A549 (cell line): ENCODE measurements around the gene CIBAR2. TPM values are rescaled to one million over a fixed set of nuclear protein-coding genes. Genes with fewer than 3 reads are reported as not detected.

ENCODE experiments used
- ATAC-seq, 2 experiments: fragments of 200-7000 bp in 1 of 2; fragments of >200 bp in 1 of 2; cut with Nextera tagmentation in 1 of 2; cut with Tn5 transposase in 1 of 2; 3 replicates each; pipeline versions ENCODE4 v1.8.0 to v1.9.1; 2018 to 2020; ENCODE audit warnings: mild to moderate bottlenecking in 1 of 2, moderate library complexity in 1 of 2
- CTCF ChIA-PET: fragments of 300-600 bp; sonication (Branson Sonifier 250); formaldehyde crosslinking; extraction: SDS; loops from one replicate; lab custom pipeline; 2021; ENCODE audit warnings: antibody characterized with exemption, inconsistent platforms; lab: Yijun Ruan, JAX
- POLR2A ChIA-PET: fragments of 350-600 bp; formaldehyde crosslinking; extraction: SDS; loops from one replicate; lab custom pipeline; 2021; ENCODE audit warnings: antibody characterized with exemption, inconsistent platforms; lab: Yijun Ruan, JAX
- DNase-seq, 2 experiments: peaks; one replicate each; pipeline versions ENCODE4 v3.0.0 to v3.0.0-alpha.2; 2011 to 2016; ENCODE audit warnings: low read depth in 1 of 2, low spot score in 1 of 2
- FAIRE-seq: peaks from 2 replicates; lab custom pipeline; 2011; peaks lifted over from hg19 to GRCh38; lab: Jason Lieb, UNC
- H3K27ac ChIP-seq, 2 experiments: fragments of >200 bp; sonication (Bioruptor Twin); formaldehyde crosslinking; 3 replicates each; pipeline ENCODE4 v1.5.1; 2016 to 2017
- H3K4me1 ChIP-seq: fragments of >200 bp; sonication (Bioruptor Twin); formaldehyde crosslinking; 3 replicates; pipeline ENCODE4 v1.6.1; 2016
- H3K4me2 ChIP-seq: fragments of >200 bp; sonication (Bioruptor Twin); formaldehyde crosslinking; 3 replicates; pipeline ENCODE4 v1.6.1; 2016
- H3K4me3 ChIP-seq: fragments of >200 bp; sonication (Bioruptor Twin); formaldehyde crosslinking; 3 replicates; pipeline ENCODE4 v1.5.1; 2016
- H3K9me3 ChIP-seq: fragments of >200 bp; sonication (Bioruptor Twin); formaldehyde crosslinking; 3 replicates; pipeline ENCODE4 v1.6.1; 2016
- BHLHE40 ChIP-seq: IDR thresholded peaks from 2 replicates; pipeline ENCODE4 v1.6.1; 2012; ENCODE audit warnings: low read depth, low read length, inconsistent platforms
- CBX8 ChIP-seq: fragments of 200-600 bp; sonication (generic); IDR thresholded peaks from 2 replicates; pipeline ENCODE4 v1.6.1; 2016
- E2F6 ChIP-seq: IDR thresholded peaks from 2 replicates; pipeline ENCODE4 v1.6.1; 2012; ENCODE audit warnings: low read depth, borderline replicate concordance
- EP300 ChIP-seq, 2 experiments: fragments of >200 bp; sonication (Bioruptor Twin); formaldehyde crosslinking; IDR thresholded peaks; 2 replicates in 1 of 2; 3 replicates in 1 of 2; pipeline ENCODE4 v1.6.1; 2016 to 2017
- ESRRA ChIP-seq: fragments of 150-350 bp; IDR thresholded peaks from 2 replicates; pipeline ENCODE4 v1.6.1; 2014; ENCODE audit warnings: mild to moderate bottlenecking, low read length, borderline replicate concordance
- HDAC2 ChIP-seq: fragments of 200-600 bp; sonication (generic); IDR thresholded peaks from 2 replicates; pipeline ENCODE4 v1.6.1; 2016
- HMGXB4 ChIP-seq: fragments of 250-450 bp; sonication (Bioruptor Pico); IDR thresholded peaks from 2 replicates; pipeline ENCODE4 v1.5.0; 2021; ENCODE audit warnings: mild to moderate bottlenecking, moderate library complexity, borderline replicate concordance
- HOXA7 ChIP-seq: fragments of 250-450 bp; sonication (Bioruptor Pico); IDR thresholded peaks from 2 replicates; pipeline ENCODE4 v1.5.0; 2020; ENCODE audit warnings: mild to moderate bottlenecking, moderate library complexity
- HOXB13 ChIP-seq: fragments of 250-450 bp; sonication (Bioruptor Pico); IDR thresholded peaks from 2 replicates; pipeline ENCODE4 v1.5.0; 2020; ENCODE audit warnings: low read depth, mild to moderate bottlenecking, moderate library complexity
- HOXB5 ChIP-seq: fragments of 250-450 bp; sonication (Bioruptor Pico); IDR thresholded peaks from 2 replicates; pipeline ENCODE4 v1.5.0; 2020; ENCODE audit warnings: mild to moderate bottlenecking, moderate library complexity
- JUN ChIP-seq, 2 experiments: fragments of >200 bp; sonication (Bioruptor Twin); formaldehyde crosslinking; IDR thresholded peaks; 2 replicates in 1 of 2; 3 replicates in 1 of 2; pipeline ENCODE4 v1.6.1; 2016 to 2017
- JUNB ChIP-seq: fragments of >200 bp; sonication (Bioruptor Twin); formaldehyde crosslinking; IDR thresholded peaks from 2 replicates; pipeline ENCODE4 v1.6.1; 2016
- KDM1A ChIP-seq: fragments of 200-600 bp; sonication (generic); IDR thresholded peaks from 2 replicates; pipeline ENCODE4 v1.6.1; 2016; ENCODE audit warnings: low read depth, mild to moderate bottlenecking
- KDM5A ChIP-seq: fragments of 200-600 bp; sonication (generic); IDR thresholded peaks from 2 replicates; pipeline ENCODE4 v1.6.1; 2016; ENCODE audit warnings: antibody characterized with exemption, mild to moderate bottlenecking
- NR3C1 ChIP-seq: fragments of >200 bp; sonication (Bioruptor Twin); formaldehyde crosslinking; IDR thresholded peaks from 3 replicates; pipeline ENCODE4 v1.6.1; 2017
- PHF8 ChIP-seq: fragments of 200-600 bp; sonication (generic); IDR thresholded peaks from 2 replicates; pipeline ENCODE4 v1.6.1; 2016; ENCODE audit warnings: low read depth, mild to moderate bottlenecking, antibody characterized with exemption, moderate library complexity, borderline replicate concordance
- POLR2A ChIP-seq: IDR thresholded peaks from 2 replicates; pipeline ENCODE4 v1.6.1; 2012; ENCODE audit warnings: mild to moderate bottlenecking, low read length
- POLR2AphosphoS2 ChIP-seq: conservative IDR thresholded peaks from 2 replicates; pipeline ENCODE4 v1.6.1; 2012; ENCODE audit warnings: low read length, improper control_type of control experiment, inconsistent platforms
- SREBF2 ChIP-seq: fragments of 450-650 bp; IDR thresholded peaks from 2 replicates; pipeline ENCODE4 v1.6.1; 2014; ENCODE audit warnings: mild to moderate bottlenecking, moderate library complexity
- ZFP36 ChIP-seq: fragments of 450-650 bp; IDR thresholded peaks from 2 replicates; pipeline ENCODE4 v1.6.1; 2014; ENCODE audit warnings: borderline replicate concordance; ENCODE audit not compliant: partially characterized antibody
- WGBS: methylation state at CpG from one replicate; pipeline ENCODE4 v1.1.6; 2017; ENCODE audit errors: missing lambda C conversion rate; 5-methylcytosine and 5-hydroxymethylcytosine counted together
- polyA plus RNA-seq, 4 experiments: library from polyadenylated mRNA; depleted of rRNA in 3 of 4; stranded (reverse); fragments of >200 nt; fragmentation: RNase III in 1 of 4; extraction: RNeasy Plus Mini Kit Qiagen cat#74134 plus additional on column Dnase treatment in 1 of 4; gene quantifications; 2 replicates in 3 of 4; 3 replicates in 1 of 4; pipeline ENCODE4 v1.2.3, GENCODE V29; 2011 to 2017

CIBAR2 gene
- polyA plus RNA-seq, 2 of the 4 experiments (the other 2 are of a cell fraction), result not detected

- ChIA-PET CTCF (interaction anchor here (1.5 to 4.2 kb wide), 2 partner anchors 8 to 504 kb away, joined by 5 to 38 read pairs; no protein-coding TSS in a partner anchor), POLR2A (no interaction called here)
- Histone ChIP-seq H3K27ac (no peak overlapping the region), H3K9me3 (no peaks in the 10 kb centered on the region), H3K4me2 (no peak overlapping the region), H3K4me1 (no peaks in the 10 kb centered on the region), H3K4me3 (no peak overlapping the region)
- ATAC-seq (no peak), FAIRE-seq (no peak), DNase-seq (no peak)
- TF ChIP-seq JUNB (no peak), BHLHE40 (no peak), HOXA7 (CRISPR knock-in tag) (no peak), ESRRA (no peak), SREBF2 (no peak)
- 41% methylated on average over 9 of the region's 9 CpGs for WGBS
Measured at GRCh38 chr16:85107083-85107482, 5.2 kb downstream of the CIBAR2 start.

- no peaks in the 10 kb centered on the region for H3K4me1 ChIP-seq
- POLR2A ChIA-PET, result no interaction called here
- CTCF ChIA-PET, result interaction anchor here (0.6 to 4.2 kb wide), 4 partner anchors 10 to 942 kb away, joined by 3 to 38 read pairs (median 8); no protein-coding TSS in a partner anchor
- peak; percentile 46 for TF ChIP-seq ZFP36
- no peak for TF ChIP-seq HMGXB4
- 44% methylated on average over 5 of the region's 5 CpGs for WGBS
- H3K4me2 ChIP-seq, result no peak overlapping the region
- H3K9me3 ChIP-seq, result no peaks in the 10 kb centered on the region
- no peak overlapping the region for H3K4me3 ChIP-seq
- H3K27ac ChIP-seq, result no peak overlapping the region
- ATAC-seq (no peak), FAIRE-seq (no peak), DNase-seq (no peak)
Measured at GRCh38 chr16:85105475-85105874, 6.8 kb downstream of the CIBAR2 start.

- H3K9me3 ChIP-seq, result no peaks in the 10 kb centered on the region
- no peaks in the 10 kb centered on the region for H3K4me1 ChIP-seq
- POLR2A ChIA-PET, result no interaction called here
- no peak overlapping the region for H3K4me3 ChIP-seq
- ATAC-seq, result peak; percentile 35 to 56; a peak in 5 of 6 replicates
- TF ChIP-seq ESRRA (no peak), EP300 (IDR thresholded peaks at IDR 0.05) (no peak), JUN (IDR thresholded peaks at IDR 0.05) (no peak), CBX8 (no peak), NR3C1 (no peak), E2F6 (no peak), PHF8 (no peak), POLR2A (no peak), KDM1A (no peak), ZFP36 (no peak), HOXB13 (CRISPR knock-in tag) (no peak), HDAC2 (no peak), JUNB (no peak)
- TF ChIP-seq, all 56 proteins: peak for 0
- Histone ChIP-seq H3K27ac (no peak overlapping the region), H3K4me2 (no peak overlapping the region)
- 69% methylated on average over 11 of the region's 11 CpGs for WGBS
- DNase-seq (no peak), FAIRE-seq (no peak)
- CTCF ChIA-PET, result interaction anchor here (0.6 to 4.2 kb wide), 4 partner anchors 10 to 941 kb away, joined by 3 to 38 read pairs (median 8); no protein-coding TSS in a partner anchor
Measured at GRCh38 chr16:85104821-85105391, 7.4 kb downstream of the CIBAR2 start.

- H3K4me2 ChIP-seq, result no peak overlapping the region
- no peak overlapping the region for H3K27ac ChIP-seq
- no peaks in the 10 kb centered on the region for H3K9me3 ChIP-seq
- DNase-seq, result no peak
- CTCF ChIA-PET, result interaction anchor here (1.0 to 4.2 kb wide), 3 partner anchors 11 to 171 kb away, joined by 3 to 38 read pairs (median 12); no protein-coding TSS in a partner anchor
- no peak overlapping the region for H3K4me3 ChIP-seq
- POLR2A ChIA-PET, result no interaction called here
- H3K4me1 ChIP-seq, result no peaks in the 10 kb centered on the region
- peak; percentile 26 to 60; a peak in 3 of 6 replicates for ATAC-seq
- FAIRE-seq, result no peak
- TF ChIP-seq POLR2A, result no peak
- no peak for TF ChIP-seq HOXB5
- no peak for TF ChIP-seq KDM5A
- TF ChIP-seq POLR2AphosphoS2, result no peak
- WGBS, result 74% methylated on average over 12 of the region's 12 CpGs
Measured at GRCh38 chr16:85104147-85104546, 8.1 kb downstream of the CIBAR2 start.
